Progenitor cell of endocrine pancreas (in vitro differentiated cells): Measurements from ENCODE around the gene TOM1L2. TPM values are rescaled to one million over a fixed set of nuclear protein-coding genes. Genes with fewer than 3 reads are reported as not detected.

Experiments used
- DNase-seq: peaks from one replicate; pipeline ENCODE4 v3.0.0; 2021; ENCODE audit warnings: low spot score; ENCODE audit not compliant: unreplicated experiment
- H3K27ac Mint-ChIP-seq: 2 replicates; pipeline ENCODE4 v1.8.0; 2021; ENCODE audit warnings: mild to moderate bottlenecking, moderate library complexity, mixed read lengths
- H3K27me3 Mint-ChIP-seq: 2 replicates; pipeline ENCODE4 v1.8.0; 2021; ENCODE audit warnings: mixed read lengths
- H3K36me3 Mint-ChIP-seq: 2 replicates; pipeline ENCODE4 v1.8.0; 2022; ENCODE audit warnings: mixed read lengths; ENCODE audit not compliant: insufficient read depth
- H3K4me1 Mint-ChIP-seq: 2 replicates; pipeline ENCODE4 v1.8.0; 2021; ENCODE audit warnings: low read depth, mixed read lengths
- H3K4me3 Mint-ChIP-seq: 2 replicates; pipeline ENCODE4 v1.8.0; 2021; ENCODE audit warnings: low read depth, mild to moderate bottlenecking, moderate library complexity, mixed read lengths
- H3K9me3 Mint-ChIP-seq: 2 replicates; pipeline ENCODE4 v1.8.0; 2021; ENCODE audit warnings: low read depth, mixed read lengths
- long read RNA-seq: library from polyadenylated mRNA; unstranded; transcript quantifications from one replicate; pipeline ENCODE4 v2.0.0, GENCODE V29; 2020
- total RNA-seq: library from RNA; stranded (reverse); gene quantifications from 2 replicates; pipeline ENCODE4 v1.2.1, GENCODE V29; 2021
- TF ChIP-seq, protein P1 (sequence below): fragments of 200-600 bp; sonication (generic); IDR thresholded peaks from one replicate; pipeline ENCODE4 v1.5.0; 2021; ENCODE audit warnings: antibody characterized with exemption, mild to moderate bottlenecking; ENCODE audit not compliant: unreplicated experiment

The TOM1L2 gene
- 29.4 and 30.5 TPM in 2 replicates for total RNA-seq
- long read RNA-seq, partial matches to known transcripts = 0 of 2 reads
- long read RNA-seq, other reads (novel, unspliced or antisense) = 1 of 2 reads

GRCh38 chr17:17972126-17972951 lies at the start of gene TOM1L2, which contains the start of gene DRC3:
TSS of gene TOM1L2 (minus strand) at chr17:17972400. CDS start at chr17:17972313, 87 bp downstream.
TSS of gene DRC3 (plus strand) at chr17:17972862. CDS start at chr17:17977599, 4,737 bp downstream.
- TF ChIP-seq, protein P1, sequence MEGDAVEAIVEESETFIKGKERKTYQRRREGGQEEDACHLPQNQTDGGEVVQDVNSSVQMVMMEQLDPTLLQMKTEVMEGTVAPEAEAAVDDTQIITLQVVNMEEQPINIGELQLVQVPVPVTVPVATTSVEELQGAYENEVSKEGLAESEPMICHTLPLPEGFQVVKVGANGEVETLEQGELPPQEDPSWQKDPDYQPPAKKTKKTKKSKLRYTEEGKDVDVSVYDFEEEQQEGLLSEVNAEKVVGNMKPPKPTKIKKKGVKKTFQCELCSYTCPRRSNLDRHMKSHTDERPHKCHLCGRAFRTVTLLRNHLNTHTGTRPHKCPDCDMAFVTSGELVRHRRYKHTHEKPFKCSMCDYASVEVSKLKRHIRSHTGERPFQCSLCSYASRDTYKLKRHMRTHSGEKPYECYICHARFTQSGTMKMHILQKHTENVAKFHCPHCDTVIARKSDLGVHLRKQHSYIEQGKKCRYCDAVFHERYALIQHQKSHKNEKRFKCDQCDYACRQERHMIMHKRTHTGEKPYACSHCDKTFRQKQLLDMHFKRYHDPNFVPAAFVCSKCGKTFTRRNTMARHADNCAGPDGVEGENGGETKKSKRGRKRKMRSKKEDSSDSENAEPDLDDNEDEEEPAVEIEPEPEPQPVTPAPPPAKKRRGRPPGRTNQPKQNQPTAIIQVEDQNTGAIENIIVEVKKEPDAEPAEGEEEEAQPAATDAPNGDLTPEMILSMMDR = peak; percentile 11
- DNase-seq = peak; percentile 99
- Mint-ChIP-seq H3K9me3 (no peaks in the 10 kb centered on the region), H3K27me3 (no peaks in the 10 kb centered on the region), H3K27ac (peak within 1 kb of the TSS; percentile 96), H3K36me3 (no peaks in the 10 kb centered on the region), H3K4me3 (peak within 1 kb of the TSS; percentile 92), H3K4me1 (peaks cover 18% of the 10 kb centered on the region)

- DNase-seq = no peak
- H3K4me1 Mint-ChIP-seq = peaks cover 3% of the 10 kb centered on the region
- no peaks in the 10 kb centered on the region for H3K36me3 Mint-ChIP-seq
- no peaks in the 10 kb centered on the region for H3K27me3 Mint-ChIP-seq
- H3K4me3 Mint-ChIP-seq = no peak overlapping the region
- H3K9me3 Mint-ChIP-seq = no peaks in the 10 kb centered on the region
- no peak overlapping the region for H3K27ac Mint-ChIP-seq
- TF ChIP-seq, protein P1 = no peak
Observed at GRCh38 chr17:18021372-18021771, 49.2 kb upstream of the TOM1L2 start.

DNA sequence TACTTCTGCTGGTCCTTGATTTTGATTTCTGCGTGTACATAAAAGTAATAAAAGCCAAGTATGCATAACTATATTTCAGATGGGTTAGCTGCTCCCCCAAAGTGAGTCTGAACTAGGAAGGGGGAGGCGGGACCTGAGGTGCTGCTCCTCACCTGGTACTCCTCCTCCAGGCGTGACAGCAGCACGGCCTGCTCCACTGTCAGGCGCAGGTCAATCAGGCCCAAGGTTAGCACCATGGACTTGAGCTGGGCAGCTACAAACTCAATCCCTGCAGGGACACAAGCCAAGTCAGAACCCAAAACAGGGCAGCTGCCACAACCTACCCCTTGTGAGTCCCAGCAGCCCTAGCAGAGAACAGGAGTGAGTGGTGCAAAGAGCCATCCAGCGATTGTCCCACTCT lies 48.8 kb upstream of the TOM1L2 start:
- no peaks in the 10 kb centered on the region for H3K9me3 Mint-ChIP-seq
- peaks cover 1% of the 10 kb centered on the region for H3K36me3 Mint-ChIP-seq
- no peak overlapping the region for H3K4me3 Mint-ChIP-seq
- DNase-seq = no peak
- peaks cover 3% of the 10 kb centered on the region for H3K4me1 Mint-ChIP-seq
- TF ChIP-seq, protein P1 = no peak
- H3K27me3 Mint-ChIP-seq = no peaks in the 10 kb centered on the region
- H3K27ac Mint-ChIP-seq = no peak overlapping the region

GRCh38 chr17:18019838-18020154 lies 47.6 kb upstream of the TOM1L2 start:
- H3K27ac Mint-ChIP-seq = no peak overlapping the region
- H3K27me3 Mint-ChIP-seq = no peaks in the 10 kb centered on the region
- H3K4me1 Mint-ChIP-seq = peaks cover 3% of the 10 kb centered on the region
- no peak for DNase-seq
- TF ChIP-seq, protein P1 = no peak
- peaks cover 2% of the 10 kb centered on the region for H3K36me3 Mint-ChIP-seq
- no peaks in the 10 kb centered on the region for H3K9me3 Mint-ChIP-seq
- no peak overlapping the region for H3K4me3 Mint-ChIP-seq

GRCh38 chr17:18018411-18018921 lies 46.3 kb upstream of the TOM1L2 start:
- Mint-ChIP-seq H3K9me3 (no peaks in the 10 kb centered on the region), H3K27me3 (no peaks in the 10 kb centered on the region), H3K27ac (no peak overlapping the region), H3K36me3 (peaks cover 2% of the 10 kb centered on the region), H3K4me1 (peaks cover 3% of the 10 kb centered on the region), H3K4me3 (no peak overlapping the region)
- TF ChIP-seq, protein P1 = no peak
- DNase-seq = no peak
